ENCODE measurements around the gene RND2.

Gene RND2

DNA sequence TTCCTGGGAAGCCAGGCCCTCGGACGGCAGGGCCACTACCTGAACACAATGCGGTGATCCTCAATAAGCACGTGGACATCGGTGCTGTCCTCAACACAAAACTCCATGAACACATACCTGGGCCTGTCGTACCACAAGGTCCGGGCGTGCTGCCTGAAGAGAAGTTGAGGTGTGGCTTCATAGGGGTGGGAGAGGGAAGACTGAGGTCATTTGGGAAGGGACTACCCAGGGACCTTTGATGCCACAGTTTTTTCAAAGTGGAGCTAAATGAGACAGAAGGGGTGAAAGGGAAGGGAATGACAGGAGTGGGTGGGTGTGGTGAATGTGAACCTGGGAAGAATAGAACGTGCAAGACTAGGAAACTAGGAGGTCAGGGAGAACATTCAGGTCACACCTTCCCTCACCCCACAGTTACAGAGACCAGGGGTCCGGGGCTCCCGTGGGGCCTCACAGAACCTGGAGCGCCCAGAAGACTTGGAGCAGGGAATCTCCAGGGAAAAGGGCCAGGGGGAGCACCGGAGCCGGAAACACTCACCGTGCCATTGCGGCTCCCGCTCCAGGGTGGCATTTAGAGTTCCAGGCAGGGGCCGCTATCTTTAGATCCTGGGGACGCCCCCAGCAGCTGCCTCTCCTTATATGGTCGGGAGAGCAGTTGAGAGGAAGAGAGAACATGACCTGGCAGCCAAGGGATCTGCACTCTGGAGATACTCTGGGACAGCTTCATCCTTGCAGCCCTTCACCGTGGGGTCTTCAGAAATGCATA lies 45.3 kb upstream of the RND2 start, which contains the start of gene PTGES3L:
PTGES3L (minus strand) TSS at position 570 of the 763 bp plus-strand sequence; CDS start at position 543, 27 bp downstream.
- peak within 1 kb of the TSS; percentile 91 for H2AFZ ChIP-seq (ENCODE audit: low read length)
- peak; percentile 16 for DNase-seq
- peaks cover 11% of the 10 kb centered on the region for H3F3A ChIP-seq (ENCODE audit: insufficient read depth, low read length)
- H3K4me1 ChIP-seq (ENCODE audit: low read length), result peaks cover 13% of the 10 kb centered on the region
- peaks cover 33% of the 10 kb centered on the region for H3K79me2 ChIP-seq (ENCODE audit: low read length)
- H4K20me1 ChIP-seq (ENCODE audit: insufficient read depth, low read length), result no peaks in the 10 kb centered on the region
- no peaks in the 10 kb centered on the region for H3K9me2 ChIP-seq (replicated peaks; ENCODE audit: insufficient read depth, low read length)
- peak within 1 kb of the TSS; percentile 97 for H3K4me2 ChIP-seq (ENCODE audit: low read depth, low read length)
- no peaks in the 10 kb centered on the region for H3K9me3 ChIP-seq (replicated peaks; ENCODE audit: insufficient read depth, low read length)
- no peaks in the 10 kb centered on the region for H3K36me3 ChIP-seq (replicated peaks; ENCODE audit: insufficient read depth, low read length)
- peak within 1 kb of the TSS; percentile 95 for H3K4me3 ChIP-seq (ENCODE audit: low read length)
- H3K9ac ChIP-seq (ENCODE audit: low read length), result peak within 1 kb of the TSS; percentile 85
- no peaks in the 10 kb centered on the region for H3K27me3 ChIP-seq (replicated peaks; ENCODE audit: insufficient read depth, low read length)
- TF ChIP-seq, protein P1, sequence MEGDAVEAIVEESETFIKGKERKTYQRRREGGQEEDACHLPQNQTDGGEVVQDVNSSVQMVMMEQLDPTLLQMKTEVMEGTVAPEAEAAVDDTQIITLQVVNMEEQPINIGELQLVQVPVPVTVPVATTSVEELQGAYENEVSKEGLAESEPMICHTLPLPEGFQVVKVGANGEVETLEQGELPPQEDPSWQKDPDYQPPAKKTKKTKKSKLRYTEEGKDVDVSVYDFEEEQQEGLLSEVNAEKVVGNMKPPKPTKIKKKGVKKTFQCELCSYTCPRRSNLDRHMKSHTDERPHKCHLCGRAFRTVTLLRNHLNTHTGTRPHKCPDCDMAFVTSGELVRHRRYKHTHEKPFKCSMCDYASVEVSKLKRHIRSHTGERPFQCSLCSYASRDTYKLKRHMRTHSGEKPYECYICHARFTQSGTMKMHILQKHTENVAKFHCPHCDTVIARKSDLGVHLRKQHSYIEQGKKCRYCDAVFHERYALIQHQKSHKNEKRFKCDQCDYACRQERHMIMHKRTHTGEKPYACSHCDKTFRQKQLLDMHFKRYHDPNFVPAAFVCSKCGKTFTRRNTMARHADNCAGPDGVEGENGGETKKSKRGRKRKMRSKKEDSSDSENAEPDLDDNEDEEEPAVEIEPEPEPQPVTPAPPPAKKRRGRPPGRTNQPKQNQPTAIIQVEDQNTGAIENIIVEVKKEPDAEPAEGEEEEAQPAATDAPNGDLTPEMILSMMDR (IDR thresholded peaks at IDR 0.05; ENCODE audit: low read length), result no peak
- no peak for TF ChIP-seq EZH2 (optimal IDR thresholded peaks at IDR 0.05; ENCODE audit: low read depth, low read length)
- TF ChIP-seq EZH2phosphoT487 (IDR thresholded peaks at IDR 0.05; ENCODE audit: low read length), result no peak
- H3K27ac ChIP-seq (ENCODE audit: low read length), result peak within 1 kb of the TSS; percentile 88

DNA sequence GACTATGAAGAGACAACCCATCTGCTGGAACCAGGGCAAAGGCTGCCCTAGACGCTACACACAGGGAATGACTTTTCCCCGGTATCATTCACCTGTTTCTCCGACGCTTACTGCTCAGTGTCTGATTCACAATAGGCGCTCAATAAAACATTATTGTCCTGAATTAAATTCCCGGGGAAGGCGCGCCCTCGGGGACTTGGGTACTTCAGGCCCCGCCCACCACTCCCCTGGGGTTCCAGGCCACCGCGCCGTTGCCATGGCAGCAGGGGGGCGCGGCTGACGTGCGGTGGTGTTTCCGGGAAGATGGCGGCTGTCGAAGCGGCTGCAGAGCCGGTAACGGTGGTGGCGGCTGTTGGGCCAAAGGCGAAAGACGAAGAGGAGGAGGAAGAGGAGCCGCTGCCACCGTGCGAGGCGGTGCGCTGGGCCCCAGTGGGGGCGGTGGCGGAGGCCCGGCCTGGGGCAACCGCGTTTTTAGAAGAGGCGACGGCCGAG lies 44.7 kb upstream of the RND2 start, which contains the start of gene RUNDC1:
RUNDC1 (plus strand) TSS at position 292 of the 492 bp plus-strand sequence; CDS start at position 304, 12 bp downstream.
- Histone ChIP-seq H3K27ac (ENCODE audit: low read length) (peak within 1 kb of the TSS; percentile 88), H3F3A (ENCODE audit: insufficient read depth, low read length) (peaks cover 11% of the 10 kb centered on the region), H3K9ac (ENCODE audit: low read length) (peak within 1 kb of the TSS; percentile 85), H3K9me3 (replicated peaks; ENCODE audit: insufficient read depth, low read length) (no peaks in the 10 kb centered on the region), H3K4me3 (ENCODE audit: low read length) (peak within 1 kb of the TSS; percentile 95), H3K36me3 (replicated peaks; ENCODE audit: insufficient read depth, low read length) (no peaks in the 10 kb centered on the region), H3K4me2 (ENCODE audit: low read depth, low read length) (peak within 1 kb of the TSS; percentile 97), H3K27me3 (replicated peaks; ENCODE audit: insufficient read depth, low read length) (no peaks in the 10 kb centered on the region), H2AFZ (ENCODE audit: low read length) (peak within 1 kb of the TSS; percentile 91), H3K9me2 (replicated peaks; ENCODE audit: insufficient read depth, low read length) (no peaks in the 10 kb centered on the region), H3K79me2 (ENCODE audit: low read length) (peaks cover 37% of the 10 kb centered on the region), H3K4me1 (ENCODE audit: low read length) (peaks cover 13% of the 10 kb centered on the region), H4K20me1 (ENCODE audit: insufficient read depth, low read length) (no peaks in the 10 kb centered on the region)
- TF ChIP-seq EZH2phosphoT487 (IDR thresholded peaks at IDR 0.05; ENCODE audit: low read length) (no peak), EZH2 (optimal IDR thresholded peaks at IDR 0.05; ENCODE audit: low read depth, low read length) (no peak)
- TF ChIP-seq, protein P1 (IDR thresholded peaks at IDR 0.05; ENCODE audit: low read length), result no peak
- peak; percentile 93 for DNase-seq

DNA sequence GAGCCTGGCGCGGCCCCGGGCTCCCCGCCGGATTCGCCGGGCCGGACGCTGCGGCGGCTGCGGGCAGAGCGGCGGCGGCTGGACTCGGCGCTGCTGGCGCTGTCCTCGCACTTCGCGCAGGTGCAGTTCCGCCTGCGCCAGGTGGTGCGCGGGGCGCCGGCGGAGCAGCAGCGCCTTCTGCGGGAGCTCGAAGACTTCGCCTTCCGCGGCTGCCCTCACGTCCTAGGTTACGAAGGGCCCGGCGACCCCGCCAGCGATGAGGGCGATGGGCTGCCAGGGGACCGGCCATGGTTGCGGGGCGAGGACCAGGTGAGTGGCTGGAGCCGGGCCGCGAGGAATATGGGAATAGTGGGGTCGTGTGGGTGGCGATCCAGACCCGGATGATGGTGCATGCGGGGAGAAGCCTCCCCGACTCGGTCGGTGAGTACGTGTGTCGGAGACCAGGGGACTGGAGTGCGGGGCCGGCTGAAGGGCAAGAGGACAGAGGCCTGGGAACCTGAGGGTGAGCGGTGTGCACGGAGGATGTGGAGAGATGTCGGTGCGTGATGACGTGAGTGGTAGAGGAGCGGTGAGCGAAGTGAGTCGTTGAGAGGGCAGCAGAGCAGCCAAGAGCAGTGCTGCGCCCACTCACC lies 44.1 kb upstream of the RND2 start:
- Histone ChIP-seq H3K9me2 (replicated peaks; ENCODE audit: insufficient read depth, low read length) (no peaks in the 10 kb centered on the region), H3K36me3 (replicated peaks; ENCODE audit: insufficient read depth, low read length) (no peaks in the 10 kb centered on the region), H2AFZ (ENCODE audit: low read length) (peak overlapping the region; percentile 91), H3K27me3 (replicated peaks; ENCODE audit: insufficient read depth, low read length) (no peaks in the 10 kb centered on the region), H3K4me2 (ENCODE audit: low read depth, low read length) (peak overlapping the region; percentile 97), H3F3A (ENCODE audit: insufficient read depth, low read length) (peaks cover 11% of the 10 kb centered on the region), H3K27ac (ENCODE audit: low read length) (peak overlapping the region; percentile 88), H4K20me1 (ENCODE audit: insufficient read depth, low read length) (no peaks in the 10 kb centered on the region), H3K79me2 (ENCODE audit: low read length) (peaks cover 43% of the 10 kb centered on the region), H3K4me1 (ENCODE audit: low read length) (peaks cover 13% of the 10 kb centered on the region), H3K9me3 (replicated peaks; ENCODE audit: insufficient read depth, low read length) (no peaks in the 10 kb centered on the region), H3K9ac (ENCODE audit: low read length) (peak overlapping the region; percentile 85), H3K4me3 (ENCODE audit: low read length) (peak overlapping the region; percentile 95)
- TF ChIP-seq EZH2 (optimal IDR thresholded peaks at IDR 0.05; ENCODE audit: low read depth, low read length), result no peak
- TF ChIP-seq, protein P1 (IDR thresholded peaks at IDR 0.05; ENCODE audit: low read length), result peak; percentile 30; the same call in 1 of the 2 replicates
- peak; percentile 79 for DNase-seq
